GM18526 (cell line): ENCODE measurements around the gene FICD.

Experiments
- POLR2A ChIP-seq: IDR thresholded peaks from 3 replicates; pipeline ENCODE4 v1.6.1; 2011; ENCODE audit not compliant: insufficient read length; ENCODE audit errors: extremely low read depth

Gene FICD

DNA sequence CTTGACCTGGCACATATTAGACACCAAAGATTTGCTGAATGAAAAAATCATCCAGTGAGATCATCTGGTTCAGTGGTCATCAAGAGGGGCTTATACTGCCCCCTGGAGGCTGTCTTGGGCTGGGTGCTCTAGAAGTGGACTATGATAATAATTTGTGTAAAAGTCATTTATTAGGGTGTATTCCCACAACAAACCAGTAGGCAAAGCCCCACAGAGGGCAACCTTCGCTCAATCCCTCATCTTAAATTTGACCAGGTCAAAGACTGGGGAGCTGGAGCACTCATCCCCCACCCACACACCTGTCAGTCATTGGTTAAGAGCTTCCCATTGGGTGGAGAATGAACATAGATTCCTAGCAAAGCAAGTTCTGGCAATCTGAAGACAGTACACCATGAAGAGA, 20.0 kb upstream of the FICD start:
- no peak for TF ChIP-seq POLR2A

DNA sequence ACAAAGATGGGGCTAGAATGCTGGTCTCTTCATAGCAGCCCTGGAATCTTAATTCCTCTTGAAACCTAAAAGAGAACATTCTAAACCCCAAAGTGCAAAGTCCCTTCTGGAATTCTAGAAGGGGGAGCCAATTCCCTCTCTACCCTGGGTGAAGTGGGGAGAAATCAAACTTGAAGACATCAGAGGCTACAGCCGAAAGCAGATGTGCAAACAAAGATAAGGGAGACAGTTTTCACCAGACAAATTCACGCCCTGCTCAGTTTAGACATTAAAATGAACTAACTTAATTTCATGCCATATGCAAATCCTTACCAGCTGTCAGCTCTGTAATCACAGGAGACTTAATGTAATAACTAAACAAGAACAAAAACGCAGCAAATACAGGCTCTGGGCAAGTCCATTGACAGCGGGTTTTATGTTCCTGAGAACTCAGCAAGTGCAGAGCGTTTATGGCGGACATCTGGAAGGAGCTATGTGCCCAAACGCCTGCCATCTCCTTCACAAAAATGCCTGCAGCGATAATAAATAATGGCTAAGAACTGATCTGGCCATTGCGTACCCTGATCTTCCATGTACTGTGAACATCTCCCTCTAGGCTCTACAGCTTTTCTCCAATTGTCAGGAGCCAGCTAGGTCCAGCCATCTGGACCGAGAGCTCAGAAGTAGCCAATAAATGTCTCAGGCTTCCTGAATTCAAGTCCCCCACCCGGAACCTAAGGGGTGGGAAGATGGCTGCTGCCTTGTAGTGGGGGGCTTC, 19.1 kb upstream of the FICD start:
- no peak for TF ChIP-seq POLR2A

DNA sequence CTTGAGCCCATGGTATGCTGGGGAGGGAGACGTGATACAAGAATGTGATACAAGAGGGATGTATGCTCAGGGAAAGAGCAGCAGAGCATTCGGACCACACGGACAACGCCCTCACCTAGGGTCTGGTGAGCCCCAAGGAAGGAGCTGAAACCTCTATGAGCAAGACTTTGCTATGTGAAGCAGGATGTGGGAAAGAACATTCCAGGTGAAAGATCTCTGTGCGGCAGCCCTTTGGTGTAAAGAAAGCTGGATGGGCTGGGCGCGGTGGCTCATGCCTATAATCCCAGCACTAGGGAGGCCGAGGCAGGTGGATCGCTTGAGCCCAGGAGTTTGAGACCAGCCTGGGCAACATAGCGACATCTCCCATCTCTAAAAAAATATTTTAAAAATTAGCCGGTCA, 16.9 kb upstream of the FICD start:
- TF ChIP-seq POLR2A, result no peak

DNA sequence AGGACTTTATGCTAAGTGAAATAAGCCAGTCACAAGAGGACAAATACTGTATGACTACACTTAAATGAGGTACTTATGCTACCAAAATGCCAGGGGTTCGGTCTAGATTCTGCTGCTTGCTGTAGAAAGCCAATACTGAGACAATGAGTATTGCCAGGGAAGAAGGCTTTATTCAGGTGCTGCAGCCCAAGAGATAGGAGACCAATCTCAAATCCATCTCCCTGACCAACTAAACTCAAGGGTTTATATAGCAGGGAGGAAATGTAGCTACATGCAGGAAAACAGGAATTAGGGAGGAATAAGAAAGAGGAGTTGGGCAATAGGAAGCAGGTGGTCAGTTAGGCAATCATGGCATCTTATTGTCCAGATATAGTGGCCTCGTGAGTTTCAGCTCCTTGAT, 12.2 kb upstream of the FICD start:
- TF ChIP-seq POLR2A, result no peak

DNA sequence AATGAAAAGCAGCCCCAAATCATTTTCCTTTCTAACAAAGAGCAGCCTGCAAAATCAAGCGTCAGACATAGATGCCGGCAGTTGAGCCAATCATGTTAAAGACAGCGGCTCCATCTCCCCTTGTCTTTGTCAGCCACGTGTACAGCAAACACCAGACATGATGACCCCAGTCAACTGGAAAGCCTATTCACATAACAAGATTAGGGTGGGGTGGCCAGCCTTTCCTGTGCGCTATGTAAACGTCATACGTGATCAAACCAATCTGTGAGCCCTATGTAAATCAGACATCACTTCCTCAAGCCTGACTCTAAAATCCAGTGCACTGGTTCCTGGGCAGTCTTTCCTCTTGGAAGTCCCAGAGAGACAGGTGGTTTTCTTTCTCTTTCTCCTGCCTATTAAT, 9.9 kb upstream of the FICD start:
- no peak for TF ChIP-seq POLR2A

DNA sequence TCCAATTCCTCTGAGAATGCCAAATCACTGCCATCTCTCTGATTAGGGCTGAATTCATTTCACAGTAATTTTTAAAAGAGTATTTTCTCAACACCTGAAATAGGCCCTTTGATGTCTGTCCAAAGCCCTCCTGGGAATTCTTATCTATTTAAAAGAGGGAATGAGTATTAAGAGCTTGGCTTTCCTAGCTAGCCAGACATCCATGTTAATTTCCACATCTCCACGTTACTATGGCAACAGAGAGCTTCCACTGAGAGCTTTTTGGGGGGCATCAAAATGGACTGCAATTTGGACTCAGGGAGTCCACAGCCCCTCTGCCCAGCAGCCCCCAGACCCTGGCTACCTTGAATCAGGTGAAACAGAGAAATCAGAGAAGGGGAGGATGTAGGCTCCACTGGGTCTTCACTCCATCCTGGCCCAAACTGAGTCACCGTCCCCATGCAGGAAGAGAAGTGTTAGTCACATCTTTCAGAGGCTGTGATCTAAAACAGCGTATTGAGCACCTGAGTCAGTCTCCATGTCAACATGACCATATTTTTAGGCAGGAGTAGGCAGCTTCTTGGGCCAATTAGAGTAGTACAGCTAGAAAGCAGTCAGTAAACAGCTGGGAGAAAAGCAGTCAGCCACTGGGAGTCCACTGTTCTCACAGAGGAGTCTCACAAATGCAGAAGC, 7.0 kb upstream of the FICD start:
- TF ChIP-seq POLR2A, result no peak

DNA sequence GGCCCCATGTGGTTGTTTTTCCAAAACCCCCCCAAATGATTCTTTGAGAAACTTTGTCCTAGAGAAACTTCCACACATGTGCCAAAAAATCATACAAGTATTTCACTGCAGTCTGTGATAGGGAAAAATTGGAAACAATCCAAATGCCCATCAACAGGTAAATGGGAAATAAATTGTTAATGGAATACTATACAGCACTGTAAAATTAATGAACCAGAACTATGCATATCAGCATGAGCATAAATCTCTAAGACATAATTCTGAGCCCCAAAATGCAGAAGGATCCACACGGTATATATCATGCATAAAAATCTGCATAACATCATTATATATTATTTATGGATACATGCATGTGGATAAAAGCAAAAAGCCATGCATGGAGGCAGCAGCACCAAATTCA, 5.3 kb upstream of the FICD start:
- no peak for TF ChIP-seq POLR2A

DNA sequence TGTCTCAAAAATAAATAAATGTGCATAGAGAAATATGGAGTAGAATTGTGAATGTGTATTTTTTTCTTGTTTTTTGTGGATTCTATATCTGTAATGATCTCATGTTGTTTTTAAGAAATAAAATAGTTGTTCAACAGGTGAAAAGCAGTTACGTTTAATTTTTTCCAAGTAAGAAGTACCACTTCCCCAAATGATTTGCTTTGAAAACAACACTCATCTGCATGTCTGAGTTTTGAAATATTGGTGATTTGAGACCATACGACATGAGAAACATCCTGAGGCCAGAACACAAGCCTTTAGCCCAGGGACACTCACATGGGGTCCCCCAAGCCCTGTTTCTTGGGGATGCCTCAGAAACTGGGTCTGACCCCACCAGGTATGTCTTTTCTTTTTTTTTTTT, 4.2 kb upstream of the FICD start:
- TF ChIP-seq POLR2A, result no peak

DNA sequence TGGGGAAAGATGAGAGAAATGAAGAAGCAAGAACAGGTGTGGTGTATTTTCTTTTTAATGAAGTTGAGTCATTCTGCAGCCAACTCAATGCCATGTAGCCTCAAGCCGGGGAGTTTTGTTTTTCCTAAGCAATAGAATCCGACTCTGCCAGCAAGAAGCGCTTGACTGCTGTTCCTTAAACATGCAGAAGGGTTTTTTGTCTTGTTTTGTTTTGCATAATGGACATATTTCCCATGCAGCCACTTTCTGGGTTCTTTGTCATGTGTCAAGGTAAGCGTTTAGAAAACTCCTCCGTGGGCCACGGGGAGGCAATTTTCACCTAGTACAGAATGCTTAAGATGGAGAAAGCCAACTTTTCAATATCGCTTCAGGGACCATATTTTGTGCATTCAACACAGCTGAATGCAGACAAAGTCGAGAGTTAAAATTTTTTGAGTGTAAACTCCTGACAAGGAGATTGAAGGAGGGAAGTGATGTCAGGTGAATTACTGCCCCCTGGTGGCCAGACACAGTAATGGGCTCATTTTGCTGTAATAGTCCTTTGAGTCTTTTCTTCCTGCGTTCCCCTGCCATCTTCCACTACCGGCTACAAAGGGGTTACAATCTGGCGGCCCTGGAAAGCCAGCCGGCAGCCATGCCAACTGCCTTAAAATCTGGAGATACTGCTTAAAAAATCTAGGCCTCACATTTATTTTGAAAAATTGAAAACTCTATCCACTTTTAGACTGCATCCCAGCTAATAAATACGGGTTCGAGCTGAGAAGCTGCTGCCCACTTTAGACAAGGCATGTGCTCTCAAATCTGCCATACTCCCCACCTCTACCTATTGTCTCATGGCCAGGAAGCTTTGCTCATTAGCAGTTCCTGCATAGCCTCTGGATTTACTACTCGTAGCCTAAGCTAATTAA, 3.2 kb upstream of the FICD start:
- no peak for TF ChIP-seq POLR2A

DNA sequence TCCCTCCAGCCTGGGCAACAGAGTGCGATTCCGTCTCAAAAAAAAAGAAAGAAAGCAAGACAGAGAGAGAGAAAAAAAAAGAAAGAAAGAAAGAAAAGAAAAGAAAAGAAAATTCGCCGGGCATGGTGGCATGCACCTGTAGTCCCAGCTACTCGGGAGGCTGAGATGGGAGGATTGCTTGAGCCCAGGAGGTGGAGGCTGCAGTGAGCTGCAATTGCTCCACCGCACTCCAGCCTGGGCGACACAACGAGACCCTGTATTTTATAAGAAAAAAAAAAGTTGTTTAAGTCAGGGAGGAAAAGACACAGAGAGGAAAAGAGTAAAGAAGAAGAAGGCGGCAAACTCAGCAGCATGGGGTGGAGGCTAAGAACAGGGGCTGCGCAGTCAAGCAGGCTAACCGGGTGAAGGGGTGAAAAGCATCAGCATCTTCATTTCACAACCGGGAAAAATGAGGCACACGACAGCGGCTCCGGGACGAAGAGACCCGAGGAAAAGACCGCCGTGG, 557 bp upstream of the FICD start:
- no peak for TF ChIP-seq POLR2A

DNA sequence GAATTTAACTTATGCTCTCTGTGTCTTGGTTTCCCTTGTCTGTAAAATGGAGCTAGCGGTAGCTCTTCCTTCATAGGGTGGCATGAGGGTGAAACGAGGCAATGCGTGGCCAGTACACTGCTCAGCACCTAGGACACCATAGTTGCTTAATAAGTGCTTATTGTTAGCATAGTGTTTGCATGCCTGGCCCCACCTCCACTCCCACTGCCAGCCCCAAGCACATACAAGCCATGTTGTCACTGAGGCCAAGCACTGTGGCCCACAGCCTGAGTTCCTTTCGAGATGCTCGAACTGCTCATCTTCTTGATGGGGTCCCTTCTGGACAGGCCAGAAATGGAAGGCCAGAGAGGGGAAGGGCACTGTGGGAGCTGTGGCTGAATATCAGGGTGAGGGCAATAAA, 839 bp downstream of the FICD start:
- TF ChIP-seq POLR2A, result no peak

DNA sequence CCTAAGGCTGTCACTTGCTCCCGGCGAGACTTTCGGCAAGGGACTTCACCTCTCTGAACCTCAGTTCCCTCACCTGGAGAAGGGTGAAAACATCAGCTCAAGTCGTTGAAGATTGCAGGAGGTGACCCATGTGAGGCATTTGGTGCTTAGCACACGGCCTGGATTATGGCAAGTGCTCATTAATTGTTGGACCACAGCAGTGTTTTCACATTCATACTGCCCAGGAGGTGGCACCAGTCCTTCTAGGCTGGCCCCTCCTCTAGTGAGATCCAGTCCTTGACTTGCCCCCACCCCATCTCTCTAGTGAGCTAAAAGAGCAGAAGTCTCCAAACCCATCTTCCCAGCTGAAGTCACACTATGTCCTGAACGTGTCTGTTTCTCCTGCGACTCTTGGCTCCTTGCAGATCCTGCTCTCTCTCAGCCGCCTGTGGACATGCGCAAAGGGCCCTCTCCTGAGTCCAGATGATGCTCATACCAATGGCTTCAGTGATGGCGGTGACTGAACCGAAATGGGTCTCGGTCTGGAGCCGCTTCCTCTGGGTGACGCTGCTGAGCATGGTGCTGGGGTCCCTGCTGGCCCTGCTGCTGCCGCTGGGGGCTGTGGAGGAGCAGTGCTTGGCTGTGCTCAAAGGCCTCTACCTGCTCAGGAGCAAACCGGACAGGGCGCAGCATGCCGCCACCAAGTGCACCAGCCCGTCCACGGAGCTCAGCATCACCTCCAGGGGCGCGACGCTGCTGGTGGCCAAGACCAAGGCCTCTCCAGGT, 1.6 kb downstream of the FICD start:
- TF ChIP-seq POLR2A, result no peak

DNA sequence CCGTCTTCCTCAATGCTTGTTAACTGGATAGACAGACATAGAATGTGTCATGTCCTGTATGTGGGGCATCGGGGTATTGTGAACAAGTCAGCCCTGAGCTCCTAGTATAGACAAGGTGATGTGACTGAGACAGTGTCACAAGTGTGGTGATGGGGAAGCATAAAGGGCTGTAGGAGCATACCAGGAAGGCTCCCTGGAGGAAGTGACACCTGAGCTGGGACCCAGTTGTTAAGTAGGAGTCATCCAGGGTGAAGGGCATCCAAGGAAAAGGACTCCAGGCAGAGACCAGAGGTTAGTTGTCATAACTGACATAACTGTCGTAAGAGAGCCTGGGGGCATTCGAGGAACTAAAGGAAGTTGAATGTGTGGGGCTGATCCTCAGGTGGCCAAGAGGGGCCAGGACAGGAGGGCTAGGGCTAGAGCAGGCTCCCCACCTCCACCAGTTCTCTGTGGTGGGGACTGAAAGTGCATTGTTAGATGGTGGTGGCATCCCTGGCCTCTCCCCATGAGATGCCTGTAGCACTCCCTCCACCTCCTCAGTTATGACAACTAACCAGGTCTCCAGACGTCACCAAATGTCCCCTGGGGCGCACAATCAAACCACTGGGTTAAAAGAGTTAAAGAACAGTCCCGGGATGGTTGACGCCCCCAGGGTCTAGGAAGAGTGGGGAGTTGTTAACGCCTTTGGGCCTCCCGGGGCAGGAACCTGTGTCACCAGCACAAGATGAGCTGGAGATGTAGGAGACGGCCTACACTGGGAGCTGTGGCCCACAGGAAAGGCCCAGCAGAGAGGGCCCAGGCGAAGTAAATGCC, 2.4 kb downstream of the FICD start:
- peak; percentile 13 for TF ChIP-seq POLR2A

DNA sequence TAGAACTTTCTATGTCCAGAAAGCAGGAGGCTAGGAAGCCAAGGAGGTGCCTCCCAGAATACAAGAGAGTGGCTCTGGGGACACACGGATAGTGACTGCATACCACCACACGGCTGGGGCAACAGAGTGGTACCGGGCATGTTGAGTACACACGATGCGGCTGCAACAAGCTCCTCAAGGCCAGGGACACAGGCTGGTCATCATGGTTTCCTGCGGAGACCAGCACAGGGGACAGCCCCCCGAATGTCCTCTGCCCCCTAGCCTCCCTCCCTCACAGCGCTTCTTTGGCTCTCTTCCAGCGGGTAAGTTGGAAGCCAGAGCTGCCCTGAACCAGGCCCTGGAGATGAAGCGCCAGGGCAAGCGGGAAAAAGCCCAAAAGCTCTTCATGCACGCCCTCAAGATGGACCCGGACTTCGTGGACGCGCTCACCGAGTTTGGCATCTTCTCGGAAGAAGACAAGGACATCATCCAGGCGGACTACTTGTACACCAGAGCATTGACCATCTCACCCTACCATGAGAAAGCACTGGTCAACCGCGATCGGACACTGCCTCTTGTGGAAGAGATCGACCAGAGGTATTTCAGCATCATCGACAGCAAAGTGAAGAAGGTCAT, 3.1 kb downstream of the FICD start:
- TF ChIP-seq POLR2A, result no peak
